Activated CD4-positive, CD25-positive, alpha-beta regulatory T cell (primary cell): ENCODE results near the gene USO1.
"Not testable (repeated sequence)": the region's sequence is repeated elsewhere in the genome, so short reads cannot be mapped to it uniquely, and the experiment has no call there.

Experiments
- DNase-seq, 4 experiments: peaks; one replicate each; lab custom pipeline; 2025; lab: John Stamatoyannopoulos, UW

USO1 gene

GRCh38 chr4:75771607-75772006, 47.2 kb downstream of the USO1 start:
- no peak for DNase-seq

DNA sequence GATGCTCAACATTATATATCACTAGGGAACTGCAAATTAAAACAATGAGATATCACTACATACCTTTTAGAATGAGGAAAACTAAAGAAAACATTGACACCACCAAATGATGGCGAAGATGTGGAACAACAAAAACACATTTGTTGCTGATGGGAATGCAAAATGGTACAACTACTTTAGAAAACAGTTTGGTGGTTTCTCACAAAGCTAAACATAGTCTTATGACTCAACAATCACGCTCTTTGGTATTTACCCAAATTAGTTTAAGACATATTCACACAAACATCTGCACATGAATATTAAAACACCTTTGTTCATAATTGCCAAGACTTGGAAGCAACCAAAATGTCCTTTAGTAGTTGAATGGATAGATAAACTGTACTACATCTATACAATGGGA, 53.2 kb downstream of the USO1 start:
- no peak for DNase-seq

DNA sequence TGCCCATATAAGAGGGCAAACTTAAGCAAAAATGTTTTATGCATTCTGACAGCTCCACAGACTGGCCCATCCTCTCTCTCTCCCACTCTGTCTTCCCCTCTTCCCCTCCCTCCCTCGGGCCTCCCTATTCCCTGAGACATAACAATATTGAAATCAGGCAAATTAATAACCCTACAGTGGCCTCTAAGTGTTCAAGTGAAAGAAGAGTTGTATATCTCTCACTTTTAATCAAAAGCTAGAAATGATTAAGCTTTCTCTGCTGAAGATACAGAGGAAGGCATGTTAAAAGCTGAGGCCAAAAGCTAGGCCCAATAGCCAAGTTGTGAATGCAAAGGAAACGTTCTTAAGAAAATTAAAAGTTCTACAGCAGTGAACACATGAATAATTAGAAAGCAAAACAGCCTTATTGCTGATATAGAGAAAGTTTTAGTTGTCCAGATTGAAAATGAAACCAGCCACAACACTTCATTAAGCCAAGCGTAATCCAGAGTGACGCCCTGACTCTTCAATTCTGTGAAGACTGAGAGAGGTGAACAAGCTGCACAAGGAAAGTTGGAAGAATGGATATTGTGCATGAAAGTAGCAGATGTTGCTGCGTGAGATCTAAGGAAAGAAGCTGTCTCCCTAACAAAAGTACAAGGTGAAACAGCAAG, 54.9 kb downstream of the USO1 start:
- no peak for DNase-seq

DNA sequence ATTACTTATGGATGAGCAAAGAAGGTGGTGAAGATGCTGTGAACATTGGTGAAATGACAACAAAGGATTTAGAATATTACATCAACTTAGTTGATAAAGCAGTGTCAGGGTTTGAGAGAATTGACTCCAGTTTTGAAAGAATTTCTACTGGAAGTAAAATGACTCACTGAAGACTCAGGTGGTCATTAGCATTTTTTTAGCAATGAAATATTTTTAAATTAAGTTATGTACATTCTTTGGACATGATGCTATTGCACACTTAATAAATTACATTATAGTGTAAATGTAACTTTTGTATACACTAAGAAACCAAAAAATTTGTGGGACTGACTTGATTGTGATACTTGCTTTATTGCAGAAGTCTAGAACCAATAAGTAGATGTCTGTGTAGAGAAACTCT, 56.9 kb downstream of the USO1 start:
- DNase-seq = no peak

- DNase-seq = no peak
Observed at GRCh38 chr4:75786526-75786925, 62.1 kb downstream of the USO1 start.

- no peak for DNase-seq
Observed at GRCh38 chr4:75786938-75787337, 62.6 kb downstream of the USO1 start.

DNA sequence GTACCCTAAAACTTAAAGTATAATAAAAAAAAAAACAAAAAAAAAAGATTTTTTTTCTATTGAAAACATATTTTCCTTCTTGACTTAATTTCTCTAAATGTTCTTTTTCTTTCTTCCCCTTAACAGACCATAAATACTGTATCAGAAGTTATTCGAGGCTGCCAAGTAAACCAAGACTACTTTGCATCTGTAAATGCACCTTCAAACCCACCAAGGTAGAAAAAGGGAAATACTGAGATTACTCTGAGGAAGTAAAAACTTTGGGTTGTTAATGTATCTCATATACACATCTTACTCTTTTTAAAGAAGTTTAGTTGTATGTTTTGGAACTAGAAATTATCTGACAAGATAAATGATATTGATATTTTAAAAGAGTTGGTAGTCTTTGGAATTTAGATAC, 65.6 kb downstream of the USO1 start:
- no peak for DNase-seq

DNA sequence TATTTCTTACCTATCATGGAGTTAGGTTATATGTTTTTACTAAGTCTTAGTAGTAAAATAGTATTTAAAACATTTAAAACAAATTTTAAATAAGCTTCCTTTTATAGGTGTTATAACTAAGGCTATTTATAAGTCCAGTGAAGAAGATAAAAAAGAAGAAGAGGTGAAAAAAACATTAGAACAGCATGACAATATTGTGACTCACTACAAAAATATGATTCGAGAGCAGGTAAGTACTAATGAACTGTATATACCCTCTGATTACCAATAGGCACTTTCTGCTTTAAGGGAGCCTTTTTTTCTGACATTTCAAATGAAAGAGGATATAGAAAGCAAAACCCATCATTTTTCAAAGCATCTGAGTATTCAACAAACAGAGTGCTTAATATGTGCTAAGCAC, 76.6 kb downstream of the USO1 start:
- no peak for DNase-seq

DNA sequence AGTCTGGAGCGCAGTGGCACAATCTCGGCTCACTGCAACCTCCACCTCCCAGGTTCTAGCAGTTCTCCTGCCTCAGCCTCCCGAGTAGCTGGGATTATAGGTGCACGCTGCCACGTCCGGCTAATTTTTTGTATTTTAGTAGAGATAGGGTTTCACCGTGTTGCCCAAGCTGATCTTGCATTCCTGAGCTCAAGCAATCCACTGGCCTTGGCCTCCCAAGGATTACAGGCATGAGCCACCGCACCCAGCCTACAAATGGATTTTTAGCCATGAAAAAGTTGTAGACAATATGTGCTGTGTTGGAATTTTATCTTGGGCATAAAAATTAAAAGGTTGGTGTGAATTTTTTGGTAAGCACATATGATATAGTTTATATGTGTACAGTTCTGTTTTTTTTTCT, 81.7 kb downstream of the USO1 start:
- not testable (repeated sequence) for DNase-seq

DNA sequence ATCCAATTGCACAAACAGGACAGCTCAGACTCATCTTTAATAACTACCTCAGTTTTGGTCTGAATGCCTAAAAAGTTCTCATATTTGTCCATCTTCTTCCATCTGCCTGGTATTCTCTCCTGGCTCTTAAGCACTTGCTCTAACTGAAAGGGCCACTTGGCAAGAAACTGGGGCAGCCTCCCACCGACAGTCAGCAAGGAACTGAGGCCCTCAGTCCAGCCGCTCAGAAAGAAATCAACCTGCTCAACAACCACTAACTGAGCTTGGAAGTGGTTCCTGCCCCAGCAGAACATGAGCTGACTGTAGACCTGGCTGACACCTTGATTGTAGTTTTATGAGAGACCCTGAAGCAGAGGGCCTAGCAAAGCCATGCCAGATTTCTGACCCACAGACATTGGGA, 93.5 kb downstream of the USO1 start:
- DNase-seq = no peak

GRCh38 chr4:75819121-75819520, 94.7 kb downstream of the USO1 start:
- no peak for DNase-seq

DNA sequence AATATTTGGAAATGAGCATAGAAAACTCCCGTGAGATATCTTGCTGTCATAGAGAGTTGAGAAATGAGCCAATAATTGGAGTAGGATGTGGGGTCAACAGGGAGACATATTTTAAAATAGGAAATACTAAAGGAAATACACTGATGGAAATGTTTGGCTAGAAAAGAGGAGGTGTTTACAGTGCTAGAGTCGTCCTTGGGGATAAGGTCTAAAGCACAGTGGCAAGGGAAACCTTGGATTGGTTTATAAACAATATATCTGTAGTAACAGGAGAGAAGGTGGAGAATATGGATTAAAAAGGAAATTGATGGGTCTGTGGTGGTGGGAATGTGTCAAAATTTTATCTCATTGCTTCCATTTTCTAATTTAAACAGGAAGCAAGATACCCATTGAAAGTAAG, 95.8 kb downstream of the USO1 start:
- DNase-seq = no peak

- no peak for DNase-seq
Observed at GRCh38 chr4:75820676-75821075, 96.3 kb downstream of the USO1 start.

GRCh38 chr4:75821216-75821615, 96.8 kb downstream of the USO1 start:
- DNase-seq = no peak

GRCh38 chr4:75821966-75822365, 97.6 kb downstream of the USO1 start:
- no peak for DNase-seq

DNA sequence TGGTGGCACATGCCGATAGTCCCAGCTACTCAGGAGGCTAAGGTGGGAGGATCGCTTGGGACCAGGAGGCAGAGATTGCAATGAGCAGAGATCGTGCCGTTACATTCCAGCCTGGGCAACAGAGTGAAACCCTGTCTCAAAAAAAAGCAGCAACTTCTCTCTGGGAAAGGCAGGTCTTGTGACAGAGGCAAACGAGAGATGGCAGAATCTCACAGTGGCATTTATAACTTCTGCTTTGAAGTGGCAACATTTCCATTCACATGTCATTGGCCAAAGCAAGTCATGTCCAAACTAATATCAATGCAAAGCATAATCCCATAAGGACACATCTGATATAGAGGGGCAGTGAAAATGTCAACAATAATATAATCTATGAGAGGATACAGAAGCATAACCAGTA, 98.0 kb downstream of the USO1 start:
- no peak for DNase-seq

GRCh38 chr4:75823812-75824211, 99.4 kb downstream of the USO1 start:
- DNase-seq = no peak

DNA sequence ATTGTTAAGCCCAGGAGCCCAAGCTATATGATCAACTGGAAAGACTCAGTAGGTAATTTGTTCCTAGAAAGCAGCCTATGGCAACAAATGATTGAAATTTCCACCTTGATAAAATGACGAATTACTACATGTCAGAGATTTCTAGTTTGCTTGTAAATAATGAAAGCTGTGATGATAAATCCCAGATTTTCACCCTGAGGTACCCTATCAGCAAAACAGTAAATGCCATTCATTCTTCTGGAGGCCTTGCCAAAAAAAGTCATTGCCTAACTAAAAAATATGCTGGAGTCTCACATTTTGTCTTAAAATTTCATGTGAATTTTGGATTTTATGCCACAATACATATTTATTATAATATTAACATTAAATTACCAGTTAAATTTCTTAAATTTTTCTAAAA, 106.5 kb downstream of the USO1 start:
- DNase-seq = no peak

GRCh38 chr4:75831856-75832405, 107.6 kb downstream of the USO1 start:
- no peak for DNase-seq

- no peak for DNase-seq
Observed at GRCh38 chr4:75834095-75834771, 109.9 kb downstream of the USO1 start.

DNA sequence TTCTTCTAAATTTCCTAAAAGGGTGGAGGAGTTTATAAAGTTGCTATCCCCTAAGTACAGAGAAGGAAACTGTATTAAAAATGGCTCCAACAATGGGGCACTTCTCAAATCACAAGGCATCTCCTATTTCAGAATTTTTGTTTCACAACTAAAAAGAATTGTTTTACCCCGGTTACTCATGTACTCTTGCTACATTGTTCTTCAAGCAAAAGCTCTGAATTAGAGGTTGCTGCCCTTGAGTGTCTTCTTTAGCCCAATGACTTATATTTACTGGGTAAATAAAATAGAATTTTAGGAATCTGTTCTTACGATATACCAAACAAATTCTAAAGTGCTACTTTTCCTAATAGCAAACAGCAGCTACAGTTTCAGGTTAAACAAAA, 110.4 kb downstream of the USO1 start:
- no peak for DNase-seq

DNA sequence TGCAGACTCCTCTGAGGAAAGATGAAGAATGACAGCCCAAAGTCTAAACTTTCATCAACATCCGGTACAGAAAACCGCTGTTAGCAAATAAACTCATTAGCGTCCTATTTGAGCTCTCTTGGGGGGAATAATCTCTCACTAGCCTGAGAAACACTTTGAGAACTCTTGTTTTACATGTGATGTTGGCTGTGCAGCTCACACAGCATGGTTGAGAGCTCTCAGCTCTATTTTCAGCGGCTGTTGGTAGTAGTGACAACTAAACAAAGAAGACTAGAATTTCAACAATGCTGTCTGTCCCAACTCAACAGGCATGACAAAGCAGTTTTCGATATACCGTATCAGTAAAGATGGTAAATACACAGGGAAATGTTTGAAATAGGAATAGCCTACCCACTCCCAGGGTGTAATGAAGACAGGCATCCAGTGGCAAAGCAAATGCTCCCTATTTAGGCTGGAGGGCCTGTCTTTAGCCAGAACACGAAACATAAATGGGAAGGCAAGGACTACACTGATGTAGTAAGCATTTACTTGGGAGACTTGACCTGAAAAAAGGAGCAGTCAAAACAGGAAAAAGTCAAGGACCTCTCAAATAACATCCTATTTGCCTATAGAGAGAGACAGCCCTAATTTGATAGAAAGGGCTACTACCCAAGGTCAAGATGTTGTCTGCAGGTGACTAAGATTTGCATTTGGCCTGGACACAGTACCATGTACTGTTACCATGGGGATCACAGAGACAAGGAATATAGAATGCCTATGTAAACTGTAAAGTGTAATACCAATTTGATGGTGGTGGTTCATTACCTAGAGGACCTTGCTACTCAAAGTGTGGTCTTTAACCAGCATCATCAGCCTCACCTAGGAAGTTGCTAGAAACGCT, 117.5 kb downstream of the USO1 start:
- no peak for DNase-seq

- DNase-seq = no peak
Observed at GRCh38 chr4:75843596-75843995, 119.2 kb downstream of the USO1 start.
